Stimulated activated CD4-positive, alpha-beta T cell treated with anti-CD3 and anti-CD28 coated beads, Interleukin-4, amount 100 ng/mL, for 4 hours (primary cell): ENCODE results near the gene SMCO4.
"Not testable (repeated sequence)": the region's sequence is repeated elsewhere in the genome, so short reads cannot be mapped to it uniquely, and the experiment has no call there.

ENCODE experiments used
- DNase-seq, 2 experiments: peaks; one replicate each; pipeline ENCODE4 v3.0.0-alpha.2; 2020

SMCO4 gene

GRCh38 chr11:93543292-93543977, at the start of gene SMCO4:
TSS of gene SMCO4 (minus strand) at chr11:93543391. CDS start at chr11:93479189, 64,202 bp downstream.
- DNase-seq = peak; percentile 64 to 70

- DNase-seq = no peak
Measured at GRCh38 chr11:93591247-93591898, 48.2 kb upstream of the SMCO4 start.

GRCh38 chr11:93589347-93589746, 46.2 kb upstream of the SMCO4 start:
- no peak for DNase-seq

GRCh38 chr11:93587858-93588581, 44.8 kb upstream of the SMCO4 start:
- DNase-seq = no peak

- not testable (repeated sequence) for DNase-seq
Measured at GRCh38 chr11:93587425-93587824, 44.2 kb upstream of the SMCO4 start.

- no peak for DNase-seq
Measured at GRCh38 chr11:93585758-93586157, 42.6 kb upstream of the SMCO4 start.

- no peak for DNase-seq
Measured at GRCh38 chr11:93583490-93583889, 40.3 kb upstream of the SMCO4 start.

GRCh38 chr11:93579187-93579751, 36.1 kb upstream of the SMCO4 start:
- DNase-seq = no peak

- DNase-seq = no peak
Measured at GRCh38 chr11:93577286-93577685, 34.1 kb upstream of the SMCO4 start.

- DNase-seq = not testable (repeated sequence)
Measured at GRCh38 chr11:93576870-93577269, 33.7 kb upstream of the SMCO4 start.

- DNase-seq = no peak
Measured at GRCh38 chr11:93574638-93575220, 31.5 kb upstream of the SMCO4 start.

GRCh38 chr11:93573184-93573583, 30.0 kb upstream of the SMCO4 start:
- DNase-seq = no peak

- DNase-seq = no peak
Measured at GRCh38 chr11:93572621-93573020, 29.4 kb upstream of the SMCO4 start.

GRCh38 chr11:93572171-93572570, 29.0 kb upstream of the SMCO4 start:
- DNase-seq = no peak

- DNase-seq = no peak
Measured at GRCh38 chr11:93571612-93572011, 28.4 kb upstream of the SMCO4 start.

GRCh38 chr11:93570759-93571413, 27.7 kb upstream of the SMCO4 start:
- DNase-seq = no peak

- DNase-seq = no peak
Measured at GRCh38 chr11:93569496-93569895, 26.3 kb upstream of the SMCO4 start.

- DNase-seq = no peak
Measured at GRCh38 chr11:93568726-93569125, 25.5 kb upstream of the SMCO4 start.

GRCh38 chr11:93567401-93567895, 24.3 kb upstream of the SMCO4 start:
- DNase-seq = no peak

GRCh38 chr11:93564895-93565294, 21.7 kb upstream of the SMCO4 start:
- no peak for DNase-seq

- no peak for DNase-seq
Measured at GRCh38 chr11:93563857-93564256, 20.7 kb upstream of the SMCO4 start.

GRCh38 chr11:93560199-93560932, 17.2 kb upstream of the SMCO4 start:
- no peak for DNase-seq
